Lower leg skin (tissue), 4 donors: Measurements from ENCODE around the gene CALHM2. TPM values are rescaled to one million over a fixed set of nuclear protein-coding genes. Genes with fewer than 3 reads are reported as not detected.

ENCODE experiments used
- DNase-seq, 2 donors: peaks; one replicate each; pipeline ENCODE4 v3.0.0-alpha.2; 2019; ENCODE audit warnings: low spot score in 2 of 2
- H3K4me3 ChIP-seq: fragments of 200-600 bp; sonication (generic); 2 replicates; pipeline ENCODE4 v1.5.1; 2017; ENCODE audit warnings: mild to moderate bottlenecking, low read depth; ENCODE audit not compliant: poor library complexity, severe bottlenecking
- POLR2A ChIP-seq, 2 donors: fragments of 450-650 bp; IDR thresholded peaks; one replicate each; pipeline ENCODE4 v1.6.1; 2016 to 2017; ENCODE audit warnings: antibody characterized with exemption in 2 of 2, mild to moderate bottlenecking in 1 of 2, moderate library complexity in 1 of 2
- WGBS, 2 donors: methylation state at CpG; one replicate each; pipeline ENCODE4 v1.1.5; 2018; 5-methylcytosine and 5-hydroxymethylcytosine counted together
- intact Hi-C: fragments of 100-400 bp; cut with DNase I; formaldehyde crosslinking; loops from one replicate; pipeline ENCODE4 v1.15.0; 2023; ENCODE audit warnings: low total_unique reads
- total RNA-seq, 4 donors: library from RNA; depleted of rRNA; stranded (reverse); fragments of >200 nt; gene quantifications; one replicate each; pipeline ENCODE4 v1.1.0, GENCODE V29; 2016
- TF ChIP-seq, protein P1 (sequence below), 3 donors: fragments of 450-650 bp; IDR thresholded peaks; one replicate each; pipeline ENCODE4 v1.5.1; 2016; ENCODE audit warnings: antibody characterized with exemption in 3 of 3, mild to moderate bottlenecking in 3 of 3, moderate library complexity in 2 of 3

The CALHM2 gene
- total RNA-seq, 4 donors from 2014 or later, result 13.8 to 37.2 (median 15.4) TPM

- H3K4me3 ChIP-seq, result peak overlapping the region; percentile 93
- peak in 1 of 2 donors; percentile 74 for DNase-seq
- TF ChIP-seq, protein P1, sequence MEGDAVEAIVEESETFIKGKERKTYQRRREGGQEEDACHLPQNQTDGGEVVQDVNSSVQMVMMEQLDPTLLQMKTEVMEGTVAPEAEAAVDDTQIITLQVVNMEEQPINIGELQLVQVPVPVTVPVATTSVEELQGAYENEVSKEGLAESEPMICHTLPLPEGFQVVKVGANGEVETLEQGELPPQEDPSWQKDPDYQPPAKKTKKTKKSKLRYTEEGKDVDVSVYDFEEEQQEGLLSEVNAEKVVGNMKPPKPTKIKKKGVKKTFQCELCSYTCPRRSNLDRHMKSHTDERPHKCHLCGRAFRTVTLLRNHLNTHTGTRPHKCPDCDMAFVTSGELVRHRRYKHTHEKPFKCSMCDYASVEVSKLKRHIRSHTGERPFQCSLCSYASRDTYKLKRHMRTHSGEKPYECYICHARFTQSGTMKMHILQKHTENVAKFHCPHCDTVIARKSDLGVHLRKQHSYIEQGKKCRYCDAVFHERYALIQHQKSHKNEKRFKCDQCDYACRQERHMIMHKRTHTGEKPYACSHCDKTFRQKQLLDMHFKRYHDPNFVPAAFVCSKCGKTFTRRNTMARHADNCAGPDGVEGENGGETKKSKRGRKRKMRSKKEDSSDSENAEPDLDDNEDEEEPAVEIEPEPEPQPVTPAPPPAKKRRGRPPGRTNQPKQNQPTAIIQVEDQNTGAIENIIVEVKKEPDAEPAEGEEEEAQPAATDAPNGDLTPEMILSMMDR (IDR thresholded peaks at IDR 0.05), result no peak
- no peak for TF ChIP-seq POLR2A (IDR thresholded peaks at IDR 0.05)
- 41 to 47% methylated on average over 19 of the region's 19 CpGs for WGBS, 2 donors
- intact Hi-C loops, result no loop called here
Observed at GRCh38 chr10:103397191-103397825, 54.9 kb downstream of the CALHM2 start.

GRCh38 chr10:103396789-103397087 is 55.4 kb downstream of the CALHM2 start:
- intact Hi-C loops, result no loop called here
- peak overlapping the region; percentile 93 for H3K4me3 ChIP-seq
- 0 to 1% methylated on average over 7 to 8 of the region's 8 CpGs for WGBS, 2 donors
- TF ChIP-seq, protein P1 (IDR thresholded peaks at IDR 0.05), result no peak
- no peak for TF ChIP-seq POLR2A (IDR thresholded peaks at IDR 0.05)
- no peak for DNase-seq

Other genes with a start within 250 kb of the CALHM2 start
- not detected for gene RPEL1, start 206.5 kb downstream of the CALHM2 start, total RNA-seq
- 1 to 10 TPM in 2 of 4 donors, under 1 TPM in 2; 0.30 to 2.5 (median 1.1) TPM for gene INA, start 175.2 kb downstream of the CALHM2 start, total RNA-seq
- gene PCGF6, start 101.2 kb downstream of the CALHM2 start, total RNA-seq, result 10 to 100 TPM in 1 of 4 donors, 1 to 10 TPM in 3; 5.4 to 10.9 (median 7.0) TPM
- 1 to 10 TPM; 4.1 to 8.9 (median 6.1) TPM for gene TAF5, start 84.4 kb downstream of the CALHM2 start, total RNA-seq
- 100 to 1,000 TPM in 3 of 4 donors, 10 to 100 TPM in 1; 56.0 to 222 (median 152) TPM for gene ATP5MK, start 55.9 kb downstream of the CALHM2 start, total RNA-seq
- 10 to 100 TPM; 14.2 to 23.1 (median 20.5) TPM for gene PDCD11, start 55.7 kb downstream of the CALHM2 start, total RNA-seq
- gene CALHM1, start 6.5 kb upstream of the CALHM2 start, total RNA-seq, result not detected
- not detected for gene CALHM3, start 26.9 kb upstream of the CALHM2 start, total RNA-seq
- gene NEURL1, start 41.3 kb upstream of the CALHM2 start, total RNA-seq, result under 1 TPM in 3 of 4 donors, not detected in 1; 0.13 to 0.23 (median 0.22) TPM